Fibroblast of pulmonary artery (primary cell): ENCODE data around the gene EIF4G3.

ENCODE experiments used
- DNase-seq: peaks from one replicate; pipeline ENCODE4 v3.0.0-alpha.2; 2010; ENCODE audit warnings: low read depth
- H3K4me3 ChIP-seq: replicated peaks from 2 replicates; pipeline ENCODE4 v1.5.1; 2011; ENCODE audit warnings: low read depth, mild to moderate bottlenecking, control low read depth, low read length, moderate library complexity
- CTCF ChIP-seq: IDR thresholded peaks from 2 replicates; pipeline ENCODE4 v1.5.1; 2011; ENCODE audit warnings: mild to moderate bottlenecking, control low read depth, low read length, inconsistent platforms; ENCODE audit errors: missing control alignments

EIF4G3 gene

GRCh38 chr1:20767271-20767670, 409.4 kb downstream of the EIF4G3 start:
- TF ChIP-seq CTCF = no peak
- no peak overlapping the region for H3K4me3 ChIP-seq
- DNase-seq = no peak

GRCh38 chr1:20763417-20763816, 413.3 kb downstream of the EIF4G3 start:
- no peak overlapping the region for H3K4me3 ChIP-seq
- no peak for TF ChIP-seq CTCF
- no peak for DNase-seq

- no peak overlapping the region for H3K4me3 ChIP-seq
- no peak for TF ChIP-seq CTCF
- no peak for DNase-seq
These were observed 416.4 kb downstream of the EIF4G3 start for GRCh38 chr1:20760322-20760721.
